HCT116 (cell line): ENCODE measurements around the gene DLG2.

Experiments
- CEBPB ChIP-seq: IDR thresholded peaks from 2 replicates; pipeline ENCODE4 v1.6.1; 2012; ENCODE audit warnings: low read depth
- CTCF ChIP-seq, 3 experiments: fragments of 200-600 bp in 1 of 3; sonication (generic) in 1 of 3; IDR thresholded peaks in 2 of 3; conservative IDR thresholded peaks in 1 of 3; 2 replicates each; pipeline ENCODE4 v1.5.1; 2012 to 2017; ENCODE audit warnings: low read depth in 2 of 3, low read length in 2 of 3, antibody characterized with exemption in 1 of 3, borderline replicate concordance in 1 of 3, control low read depth in 1 of 3, mild to moderate bottlenecking in 1 of 3, mixed read lengths in 1 of 3, mixed run types in 1 of 3, moderate library complexity in 1 of 3; ENCODE audit not compliant: insufficient read depth in 1 of 3
- EZH2phosphoT487 ChIP-seq: fragments of 200-600 bp; IDR thresholded peaks from 2 replicates; pipeline ENCODE4 v1.6.1; 2018; ENCODE audit warnings: antibody characterized with exemption, borderline replicate concordance
- POLR2AphosphoS5 ChIP-seq: IDR thresholded peaks from 2 replicates; pipeline ENCODE4 v1.6.1; 2011; ENCODE audit warnings: mild to moderate bottlenecking, low read depth, low read length, moderate library complexity
- TCF7L2 ChIP-seq: IDR thresholded peaks from 2 replicates; pipeline ENCODE4 v1.7.0; 2011; ENCODE audit warnings: borderline replicate concordance, inconsistent platforms; ENCODE audit not compliant: insufficient read depth, insufficient read length; ENCODE audit errors: extremely low read depth

- TF ChIP-seq CTCF (IDR thresholded peaks at IDR 0.05 in 2 of 3, conservative IDR thresholded peaks at IDR 0.05 in 1 of 3; ENCODE audit: borderline replicate concordance in 1 of 3, insufficient read depth in 1 of 3, low read depth in 2 of 3, low read length in 2 of 3): no peak
- no peak for TF ChIP-seq EZH2phosphoT487
- TF ChIP-seq CEBPB: no peak
- no peak for TF ChIP-seq TCF7L2
- no peak for TF ChIP-seq POLR2AphosphoS5
Measured at GRCh38 chr11:84452211-84452610, 1174.9 kb downstream of the DLG2 start.
